HepG2 (cell line): Measurements from ENCODE around the gene EEF1E1. TPM values are rescaled to one million over a fixed set of nuclear protein-coding genes. Genes with fewer than 3 reads are reported as not detected.

Experiments
- AGO1 ChIP-seq: fragments of 200-400 bp; formaldehyde crosslinking; IDR thresholded peaks from 2 replicates; pipeline ENCODE4 v1.6.1; 2017; ENCODE audit warnings: mild to moderate bottlenecking, low read depth, low read length, moderate library complexity; ENCODE audit not compliant: poor library complexity, severe bottlenecking
- AGO2 ChIP-seq: fragments of 200-400 bp; formaldehyde crosslinking; optimal IDR thresholded peaks from 2 replicates; pipeline ENCODE3; 2017; ENCODE audit warnings: mild to moderate bottlenecking, low read depth, low read length, moderate library complexity
- HMGA1 ChIP-seq: sonication (generic); formaldehyde crosslinking; conservative IDR thresholded peaks from 2 replicates; pipeline ENCODE4 v1.4.0; 2020; ENCODE audit warnings: missing genetic modification reagents
- LCORL ChIP-seq, 2 experiments: fragments of 450-650 bp in 1 of 2; sonication (generic) in 1 of 2; formaldehyde crosslinking in 1 of 2; IDR thresholded peaks; 2 replicates each; pipeline versions ENCODE4 v1.5.0 to v1.6.1; 2017 to 2020; ENCODE audit warnings: antibody characterized with exemption in 1 of 2, missing genetic modification reagents in 1 of 2
- SP5 ChIP-seq: IDR thresholded peaks from 2 replicates; pipeline ENCODE4 v1.6.1; 2016; ENCODE audit warnings: low read depth, borderline replicate concordance
- ZC3H4 ChIP-seq: sonication (generic); formaldehyde crosslinking; IDR thresholded peaks from 2 replicates; pipeline ENCODE4 v1.4.0; 2020; ENCODE audit warnings: missing genetic modification reagents, borderline replicate concordance
- ZFAT ChIP-seq: sonication (generic); formaldehyde crosslinking; conservative IDR thresholded peaks from 2 replicates; pipeline ENCODE4 v1.8.1; 2023; ENCODE audit warnings: missing genetic modification reagents, inconsistent platforms
- ZFYVE20 ChIP-seq: sonication (generic); formaldehyde crosslinking; IDR thresholded peaks from 2 replicates; pipeline ENCODE4 v1.8.0; 2023; ENCODE audit warnings: low read depth, mild to moderate bottlenecking, moderate library complexity, missing genetic modification reagents, borderline replicate concordance
- ZNF136 ChIP-seq: sonication (generic); formaldehyde crosslinking; IDR thresholded peaks from 2 replicates; pipeline ENCODE4 v1.8.1; 2022; ENCODE audit warnings: low read depth, mild to moderate bottlenecking, moderate library complexity, missing genetic modification reagents
- ZNF766 ChIP-seq: sonication (generic); formaldehyde crosslinking; IDR thresholded peaks from 2 replicates; pipeline ENCODE4 v1.5.0; 2020; ENCODE audit warnings: missing genetic modification reagents, borderline replicate concordance
- polyA plus RNA-seq, 8 experiments: library from polyadenylated mRNA; depleted of rRNA in 3 of 8; stranded (reverse) in 7 of 8; unstranded in 1 of 8; fragments of >200 nt; fragmentation: Illumina TruSeq in 4 of 8; extraction: Trizol in 4 of 8; gene quantifications; 2 replicates each; pipeline versions ENCODE4 v1.2.1 to v1.2.3, GENCODE V29; 2011 to 2016; ENCODE audit warnings: low read depth in 4 of 8, missing spikeins in 1 of 8, mixed read lengths in 1 of 8; ENCODE audit not compliant: insufficient read depth in 1 of 8
- total RNA-seq, 5 experiments: library from RNA; depleted of rRNA; stranded (reverse); fragments of >200 nt; fragmentation: Illumina TruSeq; extraction: Trizol; gene quantifications; 2 replicates each; pipeline ENCODE4 v1.2.3, GENCODE V29; 2016; ENCODE audit warnings: low read depth in 1 of 5
- TF ChIP-seq, protein P1 (sequence below): sonication (generic); formaldehyde crosslinking; IDR thresholded peaks from 2 replicates; pipeline ENCODE4 v1.8.0; 2022; ENCODE audit warnings: mild to moderate bottlenecking, missing genetic modification reagents
- TF ChIP-seq, protein P2 (sequence below): sonication (generic); formaldehyde crosslinking; IDR thresholded peaks from 2 replicates; pipeline ENCODE4 v1.4.0; 2020; ENCODE audit warnings: mild to moderate bottlenecking, missing genetic modification reagents
- TF ChIP-seq, protein P3 (sequence below): sonication (generic); formaldehyde crosslinking; conservative IDR thresholded peaks from 2 replicates; pipeline ENCODE4 v1.4.0; 2020; ENCODE audit warnings: mild to moderate bottlenecking, missing genetic modification reagents, moderate library complexity
- TF ChIP-seq, protein P4 (sequence below): sonication (generic); formaldehyde crosslinking; IDR thresholded peaks from 2 replicates; pipeline ENCODE4 v1.4.0; 2020; ENCODE audit warnings: missing genetic modification reagents
- TF ChIP-seq, protein P5 (sequence below): sonication (generic); formaldehyde crosslinking; IDR thresholded peaks from 2 replicates; pipeline ENCODE4 v1.4.0; 2020; ENCODE audit warnings: missing genetic modification reagents

The EEF1E1 gene
- total and polyA plus RNA-seq, 2 of the 13 experiments (the other 11 are each of a cell fraction or from before 2014, with no cell fraction given) = 128 to 188 TPM

DNA sequence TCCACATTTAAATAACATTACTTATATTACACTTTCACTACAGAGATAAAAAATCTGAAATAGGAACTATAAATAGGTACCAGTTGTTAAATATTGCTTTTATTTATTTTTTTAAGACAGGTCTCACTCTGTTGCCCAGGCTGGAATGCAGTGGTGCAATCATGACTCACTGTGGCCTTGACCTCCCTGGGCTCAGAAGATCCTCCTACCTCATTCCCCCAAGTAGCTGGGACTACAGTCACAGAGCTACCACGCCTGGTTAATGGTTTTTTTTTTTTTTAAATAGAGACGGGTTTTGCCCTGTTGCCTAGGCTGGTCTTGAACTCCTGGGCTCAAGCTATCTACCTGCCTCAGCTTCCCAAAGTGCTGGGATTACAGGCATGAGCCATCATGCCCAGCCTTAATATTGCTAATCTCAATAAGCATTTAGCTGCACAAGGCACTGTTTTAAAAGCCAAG lies 17.3 kb downstream of the EEF1E1 start (continued):
- TF ChIP-seq, protein P1, sequence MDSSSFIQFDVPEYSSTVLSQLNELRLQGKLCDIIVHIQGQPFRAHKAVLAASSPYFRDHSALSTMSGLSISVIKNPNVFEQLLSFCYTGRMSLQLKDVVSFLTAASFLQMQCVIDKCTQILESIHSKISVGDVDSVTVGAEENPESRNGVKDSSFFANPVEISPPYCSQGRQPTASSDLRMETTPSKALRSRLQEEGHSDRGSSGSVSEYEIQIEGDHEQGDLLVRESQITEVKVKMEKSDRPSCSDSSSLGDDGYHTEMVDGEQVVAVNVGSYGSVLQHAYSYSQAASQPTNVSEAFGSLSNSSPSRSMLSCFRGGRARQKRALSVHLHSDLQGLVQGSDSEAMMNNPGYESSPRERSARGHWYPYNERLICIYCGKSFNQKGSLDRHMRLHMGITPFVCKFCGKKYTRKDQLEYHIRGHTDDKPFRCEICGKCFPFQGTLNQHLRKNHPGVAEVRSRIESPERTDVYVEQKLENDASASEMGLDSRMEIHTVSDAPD (CRISPR knock-in tag) = peak; percentile 26; the same call in 1 of the 2 replicates
- peak; percentile 96 for TF ChIP-seq SP5 (CRISPR knock-in tag)
- TF ChIP-seq, protein P2, sequence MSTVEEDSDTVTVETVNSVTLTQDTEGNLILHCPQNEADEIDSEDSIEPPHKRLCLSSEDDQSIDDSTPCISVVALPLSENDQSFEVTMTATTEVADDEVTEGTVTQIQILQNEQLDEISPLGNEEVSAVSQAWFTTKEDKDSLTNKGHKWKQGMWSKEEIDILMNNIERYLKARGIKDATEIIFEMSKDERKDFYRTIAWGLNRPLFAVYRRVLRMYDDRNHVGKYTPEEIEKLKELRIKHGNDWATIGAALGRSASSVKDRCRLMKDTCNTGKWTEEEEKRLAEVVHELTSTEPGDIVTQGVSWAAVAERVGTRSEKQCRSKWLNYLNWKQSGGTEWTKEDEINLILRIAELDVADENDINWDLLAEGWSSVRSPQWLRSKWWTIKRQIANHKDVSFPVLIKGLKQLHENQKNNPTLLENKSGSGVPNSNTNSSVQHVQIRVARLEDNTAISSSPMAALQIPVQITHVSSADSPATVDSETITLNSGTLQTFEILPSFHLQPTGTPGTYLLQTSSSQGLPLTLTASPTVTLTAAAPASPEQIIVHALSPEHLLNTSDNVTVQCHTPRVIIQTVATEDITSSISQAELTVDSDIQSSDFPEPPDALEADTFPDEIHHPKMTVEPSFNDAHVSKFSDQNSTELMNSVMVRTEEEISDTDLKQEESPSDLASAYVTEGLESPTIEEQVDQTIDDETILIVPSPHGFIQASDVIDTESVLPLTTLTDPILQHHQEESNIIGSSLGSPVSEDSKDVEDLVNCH (CRISPR knock-in tag) = no peak
- no peak for TF ChIP-seq ZC3H4 (CRISPR knock-in tag)
- TF ChIP-seq, protein P3, sequence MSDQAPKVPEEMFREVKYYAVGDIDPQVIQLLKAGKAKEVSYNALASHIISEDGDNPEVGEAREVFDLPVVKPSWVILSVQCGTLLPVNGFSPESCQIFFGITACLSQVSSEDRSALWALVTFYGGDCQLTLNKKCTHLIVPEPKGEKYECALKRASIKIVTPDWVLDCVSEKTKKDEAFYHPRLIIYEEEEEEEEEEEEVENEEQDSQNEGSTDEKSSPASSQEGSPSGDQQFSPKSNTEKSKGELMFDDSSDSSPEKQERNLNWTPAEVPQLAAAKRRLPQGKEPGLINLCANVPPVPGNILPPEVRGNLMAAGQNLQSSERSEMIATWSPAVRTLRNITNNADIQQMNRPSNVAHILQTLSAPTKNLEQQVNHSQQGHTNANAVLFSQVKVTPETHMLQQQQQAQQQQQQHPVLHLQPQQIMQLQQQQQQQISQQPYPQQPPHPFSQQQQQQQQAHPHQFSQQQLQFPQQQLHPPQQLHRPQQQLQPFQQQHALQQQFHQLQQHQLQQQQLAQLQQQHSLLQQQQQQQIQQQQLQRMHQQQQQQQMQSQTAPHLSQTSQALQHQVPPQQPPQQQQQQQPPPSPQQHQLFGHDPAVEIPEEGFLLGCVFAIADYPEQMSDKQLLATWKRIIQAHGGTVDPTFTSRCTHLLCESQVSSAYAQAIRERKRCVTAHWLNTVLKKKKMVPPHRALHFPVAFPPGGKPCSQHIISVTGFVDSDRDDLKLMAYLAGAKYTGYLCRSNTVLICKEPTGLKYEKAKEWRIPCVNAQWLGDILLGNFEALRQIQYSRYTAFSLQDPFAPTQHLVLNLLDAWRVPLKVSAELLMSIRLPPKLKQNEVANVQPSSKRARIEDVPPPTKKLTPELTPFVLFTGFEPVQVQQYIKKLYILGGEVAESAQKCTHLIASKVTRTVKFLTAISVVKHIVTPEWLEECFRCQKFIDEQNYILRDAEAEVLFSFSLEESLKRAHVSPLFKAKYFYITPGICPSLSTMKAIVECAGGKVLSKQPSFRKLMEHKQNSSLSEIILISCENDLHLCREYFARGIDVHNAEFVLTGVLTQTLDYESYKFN (CRISPR knock-in tag) = peak; percentile 94
- TF ChIP-seq HMGA1 (CRISPR knock-in tag) = no peak
- peak; percentile 71 for TF ChIP-seq LCORL (IDR thresholded peaks at IDR 0.05)
- peak; percentile 94 for TF ChIP-seq LCORL (CRISPR knock-in tag; IDR thresholded peaks at IDR 0.05)
- no peak for TF ChIP-seq ZNF766 (CRISPR knock-in tag)
- no peak for TF ChIP-seq AGO1
- TF ChIP-seq, protein P4, sequence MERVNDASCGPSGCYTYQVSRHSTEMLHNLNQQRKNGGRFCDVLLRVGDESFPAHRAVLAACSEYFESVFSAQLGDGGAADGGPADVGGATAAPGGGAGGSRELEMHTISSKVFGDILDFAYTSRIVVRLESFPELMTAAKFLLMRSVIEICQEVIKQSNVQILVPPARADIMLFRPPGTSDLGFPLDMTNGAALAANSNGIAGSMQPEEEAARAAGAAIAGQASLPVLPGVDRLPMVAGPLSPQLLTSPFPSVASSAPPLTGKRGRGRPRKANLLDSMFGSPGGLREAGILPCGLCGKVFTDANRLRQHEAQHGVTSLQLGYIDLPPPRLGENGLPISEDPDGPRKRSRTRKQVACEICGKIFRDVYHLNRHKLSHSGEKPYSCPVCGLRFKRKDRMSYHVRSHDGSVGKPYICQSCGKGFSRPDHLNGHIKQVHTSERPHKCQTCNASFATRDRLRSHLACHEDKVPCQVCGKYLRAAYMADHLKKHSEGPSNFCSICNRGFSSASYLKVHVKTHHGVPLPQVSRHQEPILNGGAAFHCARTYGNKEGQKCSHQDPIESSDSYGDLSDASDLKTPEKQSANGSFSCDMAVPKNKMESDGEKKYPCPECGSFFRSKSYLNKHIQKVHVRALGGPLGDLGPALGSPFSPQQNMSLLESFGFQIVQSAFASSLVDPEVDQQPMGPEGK (CRISPR knock-in tag) = peak; percentile 68
- TF ChIP-seq ZFAT (CRISPR knock-in tag) = no peak
- TF ChIP-seq AGO2 = no peak
- TF ChIP-seq, protein P5, sequence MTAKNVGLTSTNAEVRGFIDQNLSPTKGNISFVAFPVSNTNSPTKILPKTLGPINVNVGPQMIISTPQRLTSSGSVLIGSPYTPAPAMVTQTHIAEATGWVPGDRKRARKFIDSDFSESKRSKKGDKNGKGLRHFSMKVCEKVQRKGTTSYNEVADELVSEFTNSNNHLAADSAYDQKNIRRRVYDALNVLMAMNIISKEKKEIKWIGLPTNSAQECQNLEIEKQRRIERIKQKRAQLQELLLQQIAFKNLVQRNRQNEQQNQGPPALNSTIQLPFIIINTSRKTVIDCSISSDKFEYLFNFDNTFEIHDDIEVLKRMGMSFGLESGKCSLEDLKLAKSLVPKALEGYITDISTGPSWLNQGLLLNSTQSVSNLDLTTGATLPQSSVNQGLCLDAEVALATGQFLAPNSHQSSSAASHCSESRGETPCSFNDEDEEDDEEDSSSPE (CRISPR knock-in tag) = peak; percentile 54; the same call in 1 of the 2 replicates
- 0 out of 2 replicates have a peak, but pooled peaks have one; percentile 50 for TF ChIP-seq ZNF136 (CRISPR knock-in tag)
- TF ChIP-seq ZFYVE20 (CRISPR knock-in tag) = no peak
